Central memory CD4-positive, alpha-beta T cell (primary cell): ENCODE data around the gene PADI1.
"Not testable (repeated sequence)": the region's sequence is repeated elsewhere in the genome, so short reads cannot be mapped to it uniquely, and the experiment has no call there.

Source experiments
- DNase-seq: peaks from one replicate; pipeline ENCODE4 v3.0.0; 2022

PADI1 gene

DNA sequence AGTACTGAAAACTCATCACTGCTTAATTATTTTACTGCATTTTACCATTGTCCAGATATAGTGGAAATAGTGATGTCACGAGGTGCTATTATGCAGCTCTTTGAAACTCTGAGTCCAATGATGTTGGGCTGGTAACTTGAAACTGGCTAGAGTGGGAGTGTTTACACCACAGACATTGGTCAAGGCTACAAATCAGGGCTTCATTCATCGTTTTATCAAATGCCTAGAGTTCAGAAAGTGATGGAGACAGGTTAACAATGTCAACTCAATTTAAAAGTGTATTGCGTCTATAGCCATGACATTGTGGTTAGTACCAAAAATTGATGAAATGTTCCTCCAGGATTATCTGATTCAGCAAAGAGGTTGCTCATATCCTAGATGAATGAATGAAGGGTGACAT is 12.7 kb downstream of the PADI1 start:
- no peak for DNase-seq

DNA sequence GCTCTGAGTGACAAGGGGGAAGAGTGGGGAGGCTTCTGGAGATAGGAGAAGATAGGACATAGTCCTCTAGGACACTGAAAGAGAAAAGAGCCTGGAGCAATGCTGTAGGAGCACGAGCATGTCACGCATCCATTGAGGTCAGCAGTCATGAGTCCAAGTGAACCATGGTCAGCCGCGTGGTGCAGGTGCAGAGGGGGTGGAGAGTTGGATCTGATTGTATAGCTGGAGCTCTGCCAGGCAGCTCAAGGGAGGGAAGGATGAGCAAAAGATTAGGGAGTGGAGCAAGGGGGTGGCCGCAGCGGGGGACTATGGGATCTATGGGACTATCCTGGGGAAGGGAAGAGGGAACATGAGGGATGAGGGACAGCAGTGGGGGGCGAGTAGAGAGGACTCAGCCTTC is 14.0 kb downstream of the PADI1 start:
- DNase-seq: no peak

DNA sequence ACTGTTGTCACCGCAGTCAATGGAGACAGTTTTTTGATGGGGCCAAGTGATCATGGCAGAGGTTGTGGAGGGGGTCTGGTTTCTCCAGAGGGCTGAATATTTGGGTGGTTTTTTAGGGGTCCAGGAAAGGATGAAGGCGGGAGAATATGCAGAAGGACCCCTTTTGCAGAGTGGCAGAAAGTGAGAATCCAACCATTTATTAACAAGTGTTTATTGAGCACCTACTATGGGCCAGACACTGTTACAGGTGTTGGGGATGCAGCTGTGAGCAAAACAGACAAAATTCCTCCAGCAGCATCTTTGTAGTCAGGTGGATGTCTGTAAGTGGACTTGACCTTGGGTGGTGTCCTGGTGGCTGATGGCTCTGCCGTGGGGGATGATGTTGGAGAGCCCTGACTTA is 15.4 kb downstream of the PADI1 start:
- DNase-seq: no peak

DNA sequence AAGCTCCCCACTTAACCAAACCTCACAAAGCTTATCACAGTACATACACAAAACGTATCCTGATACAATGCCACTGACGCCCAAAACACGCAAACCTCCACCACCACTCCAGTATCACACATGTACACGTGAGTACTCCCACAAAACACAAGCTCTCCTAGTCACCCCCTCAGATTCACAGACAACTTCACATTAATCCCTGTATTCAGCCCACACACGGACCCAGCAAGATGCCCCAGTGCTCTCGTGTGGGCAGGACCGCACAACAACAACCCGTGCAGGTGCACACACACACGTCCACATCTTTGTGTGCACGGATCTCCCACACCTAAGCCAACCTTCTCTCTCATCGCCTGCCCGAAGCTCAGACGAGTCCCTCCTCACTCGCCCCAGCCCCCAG is 17.6 kb downstream of the PADI1 start:
- DNase-seq: no peak

DNA sequence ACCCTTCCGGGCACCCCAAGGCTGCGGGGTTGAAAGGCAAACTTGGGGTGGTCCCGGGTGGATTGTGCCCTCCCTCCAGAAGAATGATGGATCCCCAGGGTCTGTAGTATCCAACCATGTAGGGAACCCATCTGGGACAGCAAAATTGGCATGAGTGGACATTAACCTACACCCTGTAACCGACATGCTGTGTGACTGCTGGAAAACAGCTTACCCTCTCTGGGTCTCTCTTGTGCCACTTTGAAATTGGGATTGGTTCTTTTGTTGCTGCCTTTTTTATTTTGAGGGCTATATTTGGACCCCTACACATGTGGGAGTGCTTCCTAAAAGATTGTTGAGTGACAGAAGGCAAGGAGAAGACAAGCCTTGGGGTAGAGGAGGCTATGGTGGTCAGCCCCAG is 19.5 kb downstream of the PADI1 start:
- no peak for DNase-seq

DNA sequence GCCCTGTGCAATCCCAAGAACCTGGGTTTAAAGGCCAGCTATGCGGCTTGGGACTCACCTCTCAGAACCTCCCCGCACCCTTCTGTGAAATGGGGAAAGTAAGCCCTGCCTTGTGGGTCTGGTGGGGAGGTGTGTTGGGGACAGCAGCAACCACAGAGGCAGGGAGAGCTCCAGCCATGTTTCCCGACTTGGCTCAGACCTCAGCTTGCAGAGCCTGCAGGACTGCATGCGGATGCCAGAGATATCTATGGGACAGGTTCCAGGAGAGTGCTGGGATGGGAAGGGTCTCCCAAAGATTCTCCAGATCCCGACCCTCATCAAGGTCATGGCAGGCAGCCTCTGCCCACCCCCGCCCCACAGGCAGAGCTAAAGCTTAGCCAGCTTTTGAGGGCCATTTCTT is 20.2 kb downstream of the PADI1 start:
- no peak for DNase-seq

DNA sequence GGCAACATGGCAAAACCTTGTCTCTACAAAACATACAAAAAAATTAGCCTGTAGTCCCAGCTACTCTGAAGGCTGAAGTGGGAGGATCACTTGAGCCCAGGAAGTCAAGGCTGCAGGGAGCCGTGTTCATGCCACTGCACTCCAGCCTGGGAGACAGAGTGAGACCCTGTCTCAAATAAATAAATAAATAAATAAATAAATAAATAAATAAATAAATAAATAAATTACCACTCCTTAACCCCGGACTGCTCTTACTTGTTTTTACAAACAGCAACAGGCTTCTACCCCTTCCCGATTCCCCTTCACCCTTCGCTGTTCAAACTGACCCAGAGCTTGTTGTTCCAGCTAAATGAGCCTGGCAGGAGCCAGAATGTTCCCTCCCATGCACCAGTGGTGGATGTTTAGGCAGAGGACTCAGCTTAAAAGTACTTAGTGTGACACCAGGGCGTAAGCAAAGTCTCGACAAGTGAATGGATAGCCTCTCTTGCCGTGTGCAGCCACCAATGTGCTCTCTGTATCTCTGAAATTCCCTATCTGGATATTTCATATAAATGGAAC is 22.5 kb downstream of the PADI1 start:
- DNase-seq: no peak

DNA sequence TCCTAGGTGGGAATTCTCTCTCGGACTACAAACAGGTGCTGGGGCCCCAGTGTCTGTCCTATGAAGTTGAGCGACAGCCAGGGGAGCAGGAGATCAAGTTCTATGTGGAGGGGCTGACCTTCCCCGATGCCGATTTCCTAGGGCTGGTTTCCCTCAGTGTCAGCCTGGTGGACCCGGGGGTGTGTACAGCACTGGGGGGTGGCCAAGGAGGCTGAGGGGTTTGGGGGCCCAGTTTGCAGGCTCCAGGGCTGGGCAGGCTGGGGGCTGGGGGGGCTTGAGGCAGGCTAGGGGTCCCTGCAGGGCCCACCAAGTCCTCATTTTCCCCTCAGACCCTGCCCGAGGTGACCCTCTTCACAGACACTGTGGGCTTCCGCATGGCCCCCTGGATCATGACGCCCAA is 23.7 kb downstream of the PADI1 start:
- DNase-seq: no peak

DNA sequence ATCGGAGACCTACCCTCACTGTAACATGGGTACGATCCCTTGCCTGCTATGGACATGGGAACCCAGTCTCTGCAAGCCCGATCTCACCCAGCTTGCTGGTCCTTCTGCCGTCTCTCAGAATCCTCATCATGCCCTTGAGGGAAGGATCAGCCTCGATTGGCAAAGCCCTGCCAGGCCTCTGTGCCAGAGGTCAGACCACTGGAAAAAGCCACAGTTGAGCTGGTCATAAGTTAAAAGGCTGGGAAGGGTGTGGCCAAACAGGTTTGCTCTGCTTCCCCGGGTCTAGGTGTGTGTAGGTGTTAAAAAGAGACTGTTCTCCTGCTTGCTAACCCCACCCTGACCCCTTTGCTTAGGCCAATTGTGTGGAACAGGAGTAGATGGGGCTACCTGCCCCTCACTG is 24.5 kb downstream of the PADI1 start:
- no peak for DNase-seq

DNA sequence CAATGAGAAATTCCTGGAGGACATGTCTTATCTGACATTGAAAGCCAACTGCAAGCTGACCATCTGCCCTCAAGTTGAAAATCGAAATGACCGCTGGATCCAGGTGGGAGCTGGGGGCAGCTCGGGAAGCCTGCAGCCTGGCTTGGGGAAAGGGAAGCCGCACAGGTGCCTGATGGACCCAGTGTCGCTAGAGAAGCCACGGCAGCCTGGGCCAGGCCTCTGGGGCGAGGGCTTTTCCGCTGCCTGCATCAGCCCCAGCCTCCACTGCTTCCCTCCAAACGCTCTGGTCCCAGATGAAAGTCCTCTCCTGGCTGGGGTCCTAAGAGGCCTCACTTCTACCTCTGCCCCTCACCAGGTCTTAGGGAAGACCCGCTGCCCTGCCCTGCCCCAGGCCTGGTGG is 25.2 kb downstream of the PADI1 start:
- no peak for DNase-seq

DNA sequence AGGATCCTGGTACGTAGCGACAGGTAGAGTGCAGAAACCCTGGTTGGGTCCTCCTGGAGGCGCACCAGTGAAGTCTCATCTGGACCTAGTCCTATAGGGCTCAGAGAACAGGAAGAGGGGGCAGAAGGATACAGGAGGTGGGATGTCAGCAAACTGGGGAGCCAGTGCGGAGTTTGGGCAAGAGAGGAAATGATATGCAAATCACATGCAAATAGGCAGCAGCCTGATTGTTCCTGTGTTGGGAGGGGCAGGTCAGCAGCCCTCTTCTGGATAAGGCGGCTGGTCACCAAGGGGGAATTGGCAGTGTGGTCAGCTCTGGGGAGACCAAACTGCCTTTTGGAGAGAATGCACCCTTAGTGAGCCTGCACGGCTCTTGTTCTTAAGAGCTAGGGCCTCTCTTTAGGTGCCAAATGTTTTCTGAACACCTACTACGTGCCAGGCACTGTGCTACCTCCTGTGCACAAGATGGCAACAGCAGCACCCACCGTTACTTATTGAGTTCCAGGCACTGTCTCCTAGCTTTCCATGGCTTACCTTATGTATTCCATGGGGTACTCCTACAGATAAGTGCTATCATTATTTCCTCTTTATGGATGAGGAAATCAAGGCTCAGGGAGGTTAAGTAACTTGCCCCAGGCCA is 25.9 kb downstream of the PADI1 start:
- DNase-seq: no peak

DNA sequence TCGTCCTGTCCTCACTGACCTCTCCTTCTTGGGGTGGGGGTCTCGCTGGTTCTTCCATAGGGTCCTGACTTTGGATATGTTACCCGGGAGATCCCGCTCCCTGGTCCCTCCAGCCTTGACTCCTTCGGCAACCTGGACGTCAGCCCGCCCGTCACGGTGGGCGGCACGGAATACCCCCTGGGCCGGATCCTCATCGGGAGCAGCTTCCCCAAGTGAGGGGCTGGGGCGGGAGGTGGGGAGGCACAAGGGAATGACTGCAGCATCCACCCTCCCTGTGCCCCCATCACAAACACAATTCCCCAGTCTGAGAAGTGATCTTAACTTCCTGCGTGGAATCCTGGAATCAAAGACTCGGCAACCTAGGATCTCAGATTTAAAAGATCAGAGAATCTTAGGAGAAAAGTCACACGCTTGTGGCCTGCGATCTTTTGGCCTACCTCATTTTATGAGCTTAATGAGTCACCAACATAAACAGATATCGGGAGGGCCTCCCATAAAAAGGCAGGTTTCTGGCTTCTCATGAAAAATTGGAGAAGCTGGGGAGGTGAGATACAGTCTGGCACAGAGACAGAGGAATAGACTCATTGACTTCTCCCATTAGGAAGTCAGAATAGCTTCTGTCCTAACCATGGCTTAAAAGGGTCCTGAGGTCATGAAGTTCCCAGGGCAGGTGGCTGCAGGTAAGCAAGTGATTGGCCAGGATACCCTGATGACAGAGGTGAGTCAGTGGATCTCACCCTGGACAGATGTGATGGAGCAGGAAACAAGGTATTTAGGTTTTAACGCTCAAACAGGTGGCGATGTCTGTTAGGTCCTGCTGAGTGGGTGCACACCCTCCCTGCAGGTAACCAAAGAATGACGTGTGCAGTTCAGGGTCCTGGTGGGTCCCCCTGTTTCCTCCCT is 28.1 kb downstream of the PADI1 start:
- no peak for DNase-seq

DNA sequence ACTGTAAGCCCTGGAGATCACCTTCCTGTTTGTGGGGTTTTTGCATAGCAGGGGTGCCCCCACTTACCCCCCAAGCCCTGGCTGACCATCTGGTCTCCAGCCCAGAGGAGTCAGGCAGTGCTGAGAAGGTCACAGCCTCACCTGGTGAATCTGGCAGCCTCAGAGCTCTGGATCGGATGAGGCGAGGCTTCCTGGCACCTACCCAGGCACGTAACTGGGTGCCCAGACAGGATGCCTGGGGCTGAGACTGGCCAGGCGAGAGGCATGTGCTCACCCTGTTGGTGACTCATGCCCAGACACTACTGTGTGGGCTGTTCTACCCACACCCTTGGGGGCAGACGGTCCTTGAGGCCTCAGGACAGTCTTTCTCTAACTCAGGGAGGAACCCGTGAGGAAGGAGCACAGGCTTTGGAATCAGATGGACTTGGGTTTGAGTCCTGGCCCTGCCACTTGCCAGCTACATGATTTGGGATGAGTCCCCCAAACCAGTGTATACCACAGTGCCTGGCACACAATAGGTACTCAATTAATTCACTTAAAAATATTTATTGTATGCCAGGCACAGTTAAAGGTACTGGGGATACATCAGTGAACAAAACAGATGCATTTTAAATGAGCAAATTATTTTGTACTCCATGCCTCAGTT is 28.9 kb downstream of the PADI1 start:
- no peak for DNase-seq

DNA sequence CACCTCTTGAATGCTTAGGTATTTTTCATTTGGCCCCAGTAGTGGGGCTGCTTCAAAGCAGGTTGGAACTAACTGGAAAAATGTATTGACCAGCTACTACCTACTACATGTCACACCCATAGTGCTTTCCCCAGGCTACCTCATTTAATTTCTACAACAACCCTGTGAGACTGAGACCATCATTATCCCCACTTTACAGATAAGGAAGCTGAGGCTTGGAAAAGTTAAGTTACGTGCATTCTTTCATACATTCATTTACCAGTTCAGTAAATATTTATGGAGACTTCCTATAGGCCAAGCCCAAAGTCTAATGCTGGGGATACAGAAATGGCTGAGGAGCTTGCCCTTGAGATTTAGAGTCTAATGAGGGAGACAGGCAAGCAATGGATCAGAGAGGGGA is 29.5 kb downstream of the PADI1 start:
- no peak for DNase-seq

DNA sequence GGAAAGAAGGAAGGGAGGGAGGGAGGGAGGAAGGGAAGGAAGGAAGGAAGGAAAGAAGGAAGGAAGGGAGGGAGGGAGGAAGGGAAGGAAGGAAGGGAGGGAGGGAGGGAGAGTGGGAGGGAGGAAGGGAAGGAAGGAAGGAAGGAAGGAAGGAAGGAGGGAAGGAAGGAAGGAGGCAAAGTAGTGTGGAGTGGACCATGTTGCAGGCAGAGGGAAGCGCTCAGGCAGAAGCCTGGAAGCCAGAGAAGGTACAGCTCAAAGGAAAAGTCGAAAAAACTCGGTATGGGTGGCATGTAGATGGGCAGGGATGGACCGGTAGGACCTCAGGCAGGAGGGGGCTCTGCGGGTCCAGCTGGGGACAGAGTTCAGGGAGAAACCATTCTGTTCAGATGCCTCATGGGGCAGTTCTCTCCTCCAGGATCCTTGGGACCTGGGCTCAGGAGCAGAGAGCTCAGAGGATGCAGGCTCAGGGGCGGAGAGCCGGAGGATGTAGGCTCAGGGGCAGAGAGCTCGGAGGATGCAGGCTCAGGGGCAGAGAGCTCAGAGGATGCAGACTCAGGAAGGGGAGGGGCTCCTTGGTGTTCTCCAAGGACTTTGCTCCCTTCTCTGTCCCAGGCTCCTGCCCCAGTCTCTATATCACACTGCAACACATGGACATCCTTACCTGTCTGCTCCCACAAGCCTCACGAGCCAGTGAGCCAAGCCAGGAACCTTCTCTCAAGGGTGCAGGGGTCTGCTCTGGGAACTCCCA is 30.4 kb downstream of the PADI1 start:
- no peak for DNase-seq

DNA sequence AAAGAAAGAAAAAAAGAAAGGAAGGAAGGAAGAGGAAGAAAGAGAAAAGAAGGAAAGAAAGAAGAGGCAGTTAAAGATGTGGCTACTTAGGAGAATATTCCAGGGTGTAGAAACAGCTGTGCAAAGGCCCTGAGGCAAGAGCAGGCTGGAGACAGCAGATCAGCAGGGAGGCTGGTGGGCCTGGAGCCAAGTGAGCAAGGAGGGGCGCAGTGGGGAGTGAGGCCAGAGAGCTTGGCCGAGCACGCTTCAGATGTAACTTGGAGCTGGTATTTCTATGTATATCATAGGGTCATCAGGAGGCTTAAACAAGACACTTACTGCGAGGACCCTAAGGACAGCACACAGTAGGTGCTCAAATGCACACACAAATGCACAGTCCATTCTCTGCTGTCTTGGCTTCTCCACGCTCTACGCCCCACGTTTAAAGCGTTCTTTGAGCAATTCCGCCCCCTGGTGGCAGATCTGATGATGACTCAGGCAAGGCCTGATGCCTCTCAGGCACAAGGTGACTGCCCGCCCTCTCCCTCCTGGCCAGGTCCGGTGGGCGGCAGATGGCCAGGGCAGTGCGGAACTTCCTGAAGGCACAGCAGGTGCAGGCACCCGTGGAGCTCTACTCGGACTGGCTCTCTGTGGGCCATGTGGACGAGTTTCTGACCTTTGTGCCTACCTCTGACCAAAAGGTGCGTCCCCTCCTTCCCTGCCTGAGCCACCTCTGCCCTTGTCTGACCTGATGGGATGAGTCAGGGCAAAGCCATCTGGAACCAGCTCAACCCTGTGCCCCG is 32.0 kb downstream of the PADI1 start:
- peak; percentile 62 for DNase-seq

DNA sequence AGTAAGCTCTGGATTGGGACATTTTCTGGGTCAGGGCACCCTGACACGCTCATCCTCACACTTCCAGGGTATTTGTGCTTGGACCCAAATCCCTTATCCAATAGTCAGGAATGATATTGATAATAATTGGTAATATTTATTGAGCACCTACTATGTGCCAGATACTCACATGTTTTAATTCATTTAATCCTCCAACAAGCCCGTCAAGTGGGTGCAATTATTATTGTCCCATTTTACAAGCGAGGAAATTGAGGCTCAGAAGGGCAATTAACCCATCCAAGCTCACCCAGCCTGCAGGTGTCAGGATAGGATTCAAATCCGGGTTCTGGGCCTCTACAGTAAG is 32.6 kb downstream of the PADI1 start:
- DNase-seq: no peak

DNA sequence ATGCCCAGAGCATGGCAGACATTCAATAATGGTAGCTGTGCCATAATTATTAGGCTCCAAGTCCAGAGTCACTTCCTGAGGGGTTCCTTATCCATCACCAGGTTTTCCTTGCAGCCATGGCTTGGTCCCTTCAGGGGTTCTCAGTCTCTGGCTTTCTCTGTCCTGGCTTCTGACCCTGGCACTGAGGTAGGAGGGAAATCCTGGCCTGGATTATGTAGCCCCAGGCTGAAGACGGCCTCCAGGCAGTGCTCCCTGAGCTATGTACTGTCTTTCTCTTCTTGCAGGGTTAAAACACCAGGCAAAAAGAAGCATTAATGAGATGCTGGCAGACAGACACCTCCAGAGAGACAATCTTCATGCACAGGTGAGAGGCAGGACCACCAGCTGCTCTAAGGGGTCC is 34.5 kb downstream of the PADI1 start:
- no peak for DNase-seq

DNA sequence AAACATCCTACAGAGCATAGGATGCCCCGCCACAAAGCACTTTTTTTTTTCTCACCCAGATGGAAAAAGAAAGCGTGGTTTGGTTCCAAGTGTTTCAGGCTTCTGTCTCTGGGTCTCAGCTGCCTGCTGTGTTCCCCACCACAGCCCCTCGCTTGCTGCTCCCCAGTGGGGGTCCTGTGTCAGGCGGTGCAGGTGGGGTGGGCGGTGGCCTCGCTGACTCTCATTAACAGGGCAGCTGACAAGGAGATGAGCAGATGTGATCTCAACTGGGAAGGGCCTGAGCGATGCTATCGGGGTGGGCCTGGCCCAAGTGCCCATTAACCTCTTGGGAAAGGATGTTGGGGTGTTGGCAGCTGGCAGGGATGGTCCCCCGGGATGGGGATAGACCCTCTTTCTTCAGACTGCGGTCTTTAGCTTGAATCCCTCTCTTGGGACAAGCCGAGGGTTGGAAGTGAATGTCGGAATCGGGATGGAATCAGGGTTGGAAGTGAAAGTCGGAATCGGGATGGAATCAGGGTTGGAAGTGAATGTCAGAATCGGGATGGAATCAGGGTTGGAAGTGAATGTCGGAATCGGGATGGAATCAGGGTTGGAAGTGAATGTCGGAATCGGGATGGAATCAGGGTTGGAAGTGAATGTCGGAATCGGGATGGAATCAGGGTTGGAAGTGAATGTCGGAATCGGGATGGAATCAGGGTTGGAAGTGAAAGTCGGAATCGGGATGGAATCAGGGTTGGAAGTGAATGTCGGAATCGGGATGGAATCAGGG is 36.3 kb downstream of the PADI1 start:
- DNase-seq: not testable (repeated sequence)

DNA sequence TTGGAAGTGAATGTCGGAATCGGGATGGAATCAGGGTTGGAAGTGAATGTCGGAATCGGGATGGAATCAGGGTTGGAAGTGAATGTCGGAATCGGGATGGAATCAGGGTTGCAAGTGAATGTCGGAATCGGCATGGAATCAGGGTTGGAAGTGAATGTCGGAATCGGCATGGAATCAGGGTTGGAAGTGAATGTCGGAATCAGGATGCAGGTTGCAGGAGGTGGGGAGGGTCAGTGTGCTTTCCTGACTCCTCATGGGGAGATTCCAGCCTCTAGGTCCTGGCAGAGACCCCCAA is 36.8 kb downstream of the PADI1 start:
- not testable (repeated sequence) for DNase-seq

DNA sequence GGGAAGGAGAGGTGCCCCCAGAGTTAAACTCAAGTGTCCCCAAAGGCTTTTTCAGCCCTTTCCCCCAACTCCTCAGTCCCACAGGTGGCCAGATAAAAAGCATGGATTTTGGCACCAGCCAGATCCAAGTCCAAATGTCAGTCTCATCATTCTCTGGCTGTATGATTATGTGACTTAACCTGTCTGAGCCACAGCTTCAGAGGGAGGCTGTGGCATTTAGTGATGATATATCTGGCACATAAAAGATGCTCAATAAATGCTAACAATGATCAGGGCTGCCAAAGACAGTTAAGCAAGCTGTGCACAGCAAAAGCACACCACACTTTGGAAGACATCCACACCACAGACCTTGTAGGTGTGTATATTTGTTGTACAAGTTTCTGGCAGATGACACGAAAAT is 38.3 kb downstream of the PADI1 start:
- no peak for DNase-seq
